HG03097 (cell line): ENCODE data around the gene FSTL5.

ENCODE experiments used
- ATAC-seq: cut with Tn5 transposase; IDR thresholded peaks from one replicate; pipeline ENCODE4 v1.9.1; 2021; ENCODE audit not compliant: unreplicated experiment, low FRiP score

FSTL5 gene

DNA sequence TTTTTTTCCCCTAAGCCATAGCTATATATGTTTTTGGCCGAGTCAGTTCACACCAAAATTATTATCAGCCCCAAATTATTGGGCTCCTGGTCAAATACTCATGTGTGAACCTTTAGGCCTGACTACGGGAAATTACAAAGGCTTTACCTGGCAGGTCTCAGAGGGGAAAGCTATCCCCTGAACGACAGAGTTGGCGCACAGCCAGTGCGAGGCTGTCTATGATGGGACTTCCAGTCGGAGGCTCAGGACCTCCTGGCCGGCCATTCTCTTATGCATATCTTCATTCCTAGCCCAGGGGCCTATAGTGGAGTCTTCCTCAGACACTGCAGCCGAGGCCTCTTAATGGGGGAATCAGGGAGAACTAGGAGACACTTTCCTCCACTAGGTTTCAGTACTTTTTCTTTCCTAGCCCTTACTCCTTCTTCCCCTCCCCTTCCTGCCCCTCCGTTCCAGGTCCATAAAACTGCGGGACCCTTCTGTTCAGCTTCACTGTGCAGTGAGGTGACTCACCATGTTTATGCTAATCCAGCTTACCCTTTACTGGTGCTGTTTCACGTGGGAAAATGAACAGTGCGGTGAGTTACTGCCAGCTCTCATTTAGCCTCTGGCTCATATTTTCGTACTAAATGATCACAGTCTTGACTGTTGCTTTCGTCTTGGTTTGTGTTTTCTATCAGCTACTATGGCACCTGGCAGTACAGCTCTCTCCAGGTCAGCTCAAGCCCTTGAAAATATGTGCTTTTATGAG is 533.9 kb downstream of the FSTL5 start:
- no peak for ATAC-seq

DNA sequence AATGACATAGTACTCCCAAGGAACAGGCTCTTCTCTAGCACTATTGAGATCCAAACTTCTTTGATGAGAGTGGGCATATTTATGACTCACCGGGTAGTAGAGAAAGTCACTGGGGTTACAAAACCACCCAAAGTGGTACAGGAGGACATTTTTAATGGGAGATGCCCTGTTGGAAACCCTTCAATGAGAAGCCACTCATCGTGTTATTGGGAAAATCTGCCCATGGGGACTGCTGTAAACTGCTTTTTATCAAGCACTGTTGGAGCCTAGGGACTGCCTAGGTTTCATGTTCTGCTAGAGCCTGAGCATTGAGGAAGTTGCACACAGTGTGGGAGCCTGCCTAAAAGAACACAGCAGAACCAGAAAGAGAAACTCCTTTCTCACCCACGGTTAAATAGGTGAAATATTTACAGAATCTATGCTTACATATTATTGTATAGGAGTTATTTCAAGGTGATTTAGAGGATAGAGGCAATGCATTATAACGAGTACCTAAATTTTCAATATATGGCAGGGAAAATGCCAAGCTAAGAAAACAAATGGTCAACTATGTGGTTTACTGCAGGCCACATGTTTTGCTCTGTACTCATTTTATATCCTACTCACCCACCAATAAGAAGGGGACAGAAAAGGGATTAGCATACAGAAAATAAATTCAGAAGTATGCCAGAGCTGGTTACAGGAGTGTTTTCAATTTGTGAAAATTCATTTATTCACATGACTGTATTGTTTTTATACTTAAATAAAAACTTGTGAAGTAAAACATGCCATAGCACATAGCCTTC is 559.1 kb downstream of the FSTL5 start:
- ATAC-seq = peak; percentile 92

DNA sequence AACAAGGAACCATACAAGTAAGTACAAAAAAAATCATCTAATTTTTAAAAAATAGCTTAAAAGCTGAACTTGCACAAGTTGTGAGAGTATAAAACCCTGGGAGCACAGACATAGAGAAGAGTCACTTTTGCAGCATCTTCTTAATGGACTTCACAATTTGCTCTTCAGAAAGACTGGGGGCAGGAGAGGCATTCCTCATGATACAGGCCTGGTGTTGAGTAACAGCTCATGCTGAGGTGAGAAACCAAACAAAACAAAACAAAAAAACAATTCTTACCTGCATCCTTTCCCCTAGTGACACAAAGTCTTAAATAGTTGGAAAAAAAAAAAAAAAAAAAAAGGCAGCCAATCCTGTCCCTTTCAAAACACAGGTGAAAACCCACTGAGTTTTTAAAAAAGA is 562.8 kb downstream of the FSTL5 start:
- ATAC-seq = no peak

DNA sequence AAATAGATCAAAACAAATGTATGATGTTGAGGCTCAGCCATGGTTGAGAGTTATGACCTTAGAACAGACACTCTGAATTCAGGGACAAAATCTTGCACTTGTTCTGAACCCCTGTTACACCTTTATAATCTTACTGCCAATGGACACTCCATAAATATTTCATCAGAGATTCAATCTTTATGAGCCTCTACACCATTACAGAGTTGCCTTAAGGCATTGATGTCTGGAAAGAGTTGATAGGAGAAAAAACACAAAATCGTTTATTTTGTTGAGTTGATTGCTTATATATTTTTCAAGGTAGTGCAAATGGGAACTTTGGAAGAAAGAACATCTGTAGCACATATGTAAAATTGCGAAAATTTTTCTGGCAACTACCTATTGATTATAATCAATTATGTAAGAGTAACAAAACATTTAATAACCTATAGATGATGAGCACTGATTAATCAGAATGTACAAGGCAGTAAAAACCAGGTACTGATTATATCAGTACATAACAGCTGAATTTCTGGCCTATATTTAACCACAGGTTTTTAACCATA is 568.5 kb downstream of the FSTL5 start:
- no peak for ATAC-seq

DNA sequence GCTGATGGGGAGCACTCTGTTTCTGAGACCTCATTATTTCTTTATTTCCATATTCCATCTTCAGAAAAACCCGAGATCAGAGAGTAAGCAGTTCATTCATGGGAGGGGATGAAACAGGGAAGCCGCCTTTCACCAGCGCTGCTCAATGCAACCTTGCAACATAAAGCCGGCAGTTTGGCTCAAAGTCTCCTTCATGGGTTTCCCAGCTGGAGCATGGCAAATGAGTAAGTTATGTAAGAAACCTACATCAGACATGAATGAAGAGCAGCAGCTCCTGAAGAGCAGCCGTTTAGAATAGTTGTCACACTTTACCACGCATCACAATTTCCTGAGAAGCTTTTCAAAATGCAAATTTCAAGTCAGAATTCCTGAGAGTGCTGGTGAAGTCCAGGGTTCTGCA is 578.8 kb downstream of the FSTL5 start:
- ATAC-seq = no peak

DNA sequence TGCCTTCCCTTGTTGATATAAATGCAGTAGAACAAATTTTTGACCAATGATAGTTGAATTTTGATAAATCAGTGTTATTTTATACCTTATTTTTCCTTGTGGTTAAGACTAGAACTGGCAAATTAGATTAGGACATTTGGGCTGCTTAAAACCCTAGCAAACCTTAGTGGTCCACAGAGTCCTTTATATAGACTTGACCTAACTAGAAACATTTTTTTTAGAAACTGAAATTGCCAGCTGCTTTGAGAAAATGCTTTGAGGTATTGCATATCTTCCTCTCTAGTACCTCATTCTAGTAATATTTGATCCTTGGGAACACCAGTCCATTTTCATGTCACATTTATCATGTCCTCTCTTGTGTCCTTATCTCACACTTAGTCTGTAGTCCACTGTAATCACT is 580.3 kb downstream of the FSTL5 start:
- no peak for ATAC-seq

DNA sequence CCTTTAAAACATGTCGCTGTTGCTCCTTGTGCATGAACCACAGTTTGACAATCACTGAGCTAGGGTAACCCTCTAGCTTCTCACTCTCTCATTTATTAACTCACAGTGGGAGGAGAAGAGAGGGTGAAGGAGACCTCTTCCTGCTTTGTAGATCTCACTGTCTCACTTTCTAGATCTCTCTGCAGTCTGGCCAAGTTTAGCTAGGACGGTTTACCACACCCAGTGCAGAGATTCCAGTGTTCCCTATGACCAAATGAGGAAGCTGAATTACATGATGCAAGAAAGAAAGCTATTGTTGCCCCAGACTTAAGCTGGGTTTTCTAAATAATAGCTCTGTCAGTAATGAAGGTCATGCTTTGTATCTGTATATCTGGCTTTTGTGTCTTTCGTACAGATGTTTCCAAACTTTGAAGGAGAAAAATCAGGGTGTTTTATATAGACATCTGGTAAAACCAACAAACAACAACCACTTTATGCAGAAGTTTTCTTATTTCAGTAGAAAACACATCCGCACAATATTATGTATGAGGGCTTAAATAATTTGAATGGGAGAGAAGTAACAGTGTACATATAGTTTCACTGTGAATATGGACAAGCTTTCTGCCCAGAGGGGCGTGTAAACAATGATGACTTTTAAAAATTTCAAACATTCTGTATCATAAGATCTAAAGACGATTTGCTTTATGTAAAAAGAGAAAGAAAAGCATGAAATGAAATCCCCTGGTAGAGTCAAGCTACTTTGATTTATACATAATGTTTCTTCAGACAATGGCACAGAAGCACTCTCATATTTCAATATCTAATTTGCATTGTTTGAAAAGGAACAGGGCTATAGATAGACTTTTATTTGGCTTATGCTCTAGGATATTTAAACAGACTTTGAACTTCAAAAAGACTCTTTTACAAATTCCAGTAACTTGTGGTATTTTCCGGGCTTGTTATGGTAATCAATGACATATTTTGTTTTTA is 582.3 kb downstream of the FSTL5 start:
- ATAC-seq = no peak

DNA sequence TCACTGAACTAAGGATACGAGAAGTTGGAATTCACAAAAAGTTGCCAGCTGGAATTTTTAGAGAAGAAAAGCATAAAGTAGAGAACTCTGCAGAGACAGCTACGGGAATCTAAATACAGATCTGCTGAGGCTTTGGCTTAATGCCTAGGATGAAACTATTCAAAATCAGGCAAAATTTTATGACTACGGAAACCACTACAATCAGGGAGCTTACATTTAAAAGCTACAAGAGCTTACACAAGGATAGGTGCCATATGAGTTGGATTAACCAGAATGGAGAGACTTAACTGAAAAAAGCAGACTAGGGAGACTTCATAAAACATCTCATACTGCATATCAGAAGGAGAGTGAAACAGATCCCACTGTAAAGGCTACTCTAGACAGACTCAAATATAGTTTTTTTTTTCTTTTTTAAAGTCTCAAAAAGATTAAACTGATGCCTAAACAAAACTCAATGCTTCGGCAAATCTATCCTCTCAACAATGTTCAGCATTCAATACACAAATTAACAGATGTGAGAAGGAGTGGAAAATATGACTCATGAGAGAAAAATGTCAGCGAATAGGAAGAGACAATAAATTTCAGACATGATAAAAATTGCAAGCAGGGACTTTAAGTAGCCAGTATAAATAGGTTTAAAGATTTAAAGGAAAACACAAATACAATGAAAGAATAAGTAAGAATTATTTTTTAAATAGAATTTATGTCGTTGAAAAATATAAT is 586.1 kb downstream of the FSTL5 start:
- ATAC-seq = no peak

DNA sequence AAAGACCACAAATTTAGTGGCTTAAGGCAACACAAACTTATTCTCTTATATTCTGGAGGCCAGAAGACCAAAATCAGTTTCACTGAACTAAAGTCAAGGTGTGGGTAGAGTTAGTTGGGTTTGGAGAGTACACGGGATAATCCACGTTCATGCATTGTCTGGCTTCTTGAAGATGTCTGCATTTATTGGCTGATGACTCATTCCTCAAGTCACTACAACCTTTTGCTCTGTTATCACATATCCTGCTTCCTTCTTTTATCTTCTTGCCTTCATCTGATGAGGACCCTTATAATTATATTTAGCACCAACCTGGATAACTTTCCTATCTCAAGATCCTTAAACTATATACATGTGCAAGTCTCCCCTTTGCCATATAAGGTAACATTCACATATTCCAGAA is 590.0 kb downstream of the FSTL5 start:
- ATAC-seq = no peak

DNA sequence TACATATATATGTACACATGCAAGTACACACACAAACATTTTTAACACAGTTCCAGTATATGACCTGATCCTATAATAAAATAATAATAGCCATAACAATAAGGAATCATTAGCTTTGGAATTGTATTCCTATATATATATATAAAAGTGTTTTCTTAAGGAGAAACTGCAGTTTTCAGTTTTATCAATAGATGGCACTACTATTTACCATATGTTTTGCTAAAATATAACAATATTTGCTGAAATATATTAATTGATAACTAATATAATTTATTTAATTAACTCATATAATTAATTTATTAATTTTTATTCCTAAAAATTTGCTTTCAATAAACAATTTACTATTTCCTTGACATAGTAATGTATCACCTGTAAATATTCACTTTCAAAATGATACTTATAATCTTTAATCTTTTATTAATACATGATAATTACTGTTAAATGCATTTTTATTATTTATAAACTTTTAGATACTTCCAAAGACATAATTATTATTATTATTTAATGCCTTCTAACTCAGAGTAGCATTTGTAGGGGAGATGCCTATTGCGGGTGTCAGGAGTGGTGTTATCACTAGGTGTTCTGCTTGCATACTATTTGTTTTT is 599.5 kb downstream of the FSTL5 start:
- no peak for ATAC-seq

DNA sequence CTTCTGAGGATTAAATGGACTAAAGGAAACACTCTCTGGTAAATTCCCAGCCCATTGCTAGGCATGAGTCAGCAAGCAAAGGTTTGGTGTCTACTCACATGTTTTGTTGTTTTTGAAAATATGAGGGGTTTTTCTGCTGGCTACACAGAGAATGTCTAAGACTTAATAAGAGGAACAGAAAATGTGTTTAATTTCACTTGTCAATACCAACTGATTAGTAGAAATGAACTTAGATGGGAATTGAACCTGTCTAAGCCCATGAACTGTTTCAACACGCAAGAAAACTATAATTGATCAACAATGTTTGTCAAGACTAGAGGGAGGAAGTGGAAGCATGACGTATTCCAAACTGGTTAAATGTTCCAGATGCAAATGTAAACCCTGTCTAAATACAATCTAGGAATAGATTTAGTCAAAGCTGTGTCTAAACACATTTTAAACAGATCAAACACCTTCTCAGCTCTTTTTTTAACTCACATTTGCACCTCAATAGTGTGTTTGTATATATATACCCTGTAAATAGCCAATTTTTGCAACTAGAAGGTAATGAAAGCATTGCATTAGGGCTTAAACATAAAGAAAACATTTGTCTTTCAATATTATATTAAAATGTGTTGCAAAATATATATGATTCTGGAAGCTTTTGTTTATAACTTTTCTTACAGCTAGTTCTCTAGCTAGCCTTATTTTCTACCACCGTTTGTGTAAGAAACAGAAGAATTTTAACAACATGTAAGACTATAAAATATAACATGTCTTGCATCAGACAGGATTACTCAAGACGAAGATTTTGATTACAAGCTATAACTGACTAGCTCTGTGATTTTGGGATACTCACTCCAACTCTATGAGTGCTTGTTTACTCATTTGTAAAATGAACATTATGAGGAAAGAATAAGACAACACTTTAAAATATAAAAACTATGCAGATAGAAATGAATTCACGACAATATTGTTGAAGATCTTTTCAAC is 607.8 kb downstream of the FSTL5 start:
- ATAC-seq = no peak

DNA sequence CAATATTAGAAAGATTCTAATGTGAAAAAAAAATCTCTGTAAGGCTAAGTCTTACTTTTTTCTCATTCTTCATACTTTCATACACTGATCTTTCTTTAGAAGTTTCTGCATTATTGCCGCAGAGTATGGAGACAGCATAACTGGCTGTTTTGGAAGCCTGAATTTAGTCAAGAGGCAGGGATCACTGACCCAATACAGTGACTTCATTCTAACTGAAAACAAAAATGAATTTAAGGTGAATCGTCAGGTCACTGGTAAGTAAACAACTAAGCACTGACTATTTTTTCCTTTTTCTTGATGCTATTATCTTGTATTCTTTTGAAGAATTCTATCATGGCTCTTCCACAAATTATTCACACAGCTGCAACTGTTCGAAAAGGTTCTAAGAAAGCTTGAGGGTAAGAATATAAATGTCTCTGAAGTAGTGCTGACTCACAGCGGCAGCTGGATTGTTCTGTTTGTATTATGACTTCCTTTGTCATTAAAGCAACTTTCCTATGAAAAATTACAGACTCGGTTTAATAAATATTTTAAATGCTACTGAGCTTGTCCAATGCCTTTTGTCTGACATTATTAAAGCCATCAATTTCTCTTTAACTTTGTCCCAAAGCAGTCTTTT is 609.3 kb downstream of the FSTL5 start:
- no peak for ATAC-seq

DNA sequence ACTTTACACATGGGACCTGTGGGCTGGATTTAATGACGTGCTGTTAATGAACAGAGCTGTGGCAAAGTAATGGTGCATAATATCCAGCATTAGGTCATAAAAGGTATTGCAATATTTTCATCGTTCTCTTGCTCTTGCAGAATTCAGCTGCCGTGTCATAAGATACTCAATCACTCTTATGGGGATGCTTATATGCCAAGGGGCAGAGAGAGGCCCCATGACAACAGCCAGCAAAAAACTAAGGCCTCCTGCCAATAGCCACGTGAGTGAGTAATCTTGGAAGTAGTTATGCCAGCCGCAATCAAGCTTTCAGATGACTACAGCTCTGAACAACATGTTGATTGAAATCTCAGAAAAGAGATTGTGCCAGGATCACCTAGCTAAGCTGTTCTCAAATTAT is 616.9 kb downstream of the FSTL5 start:
- ATAC-seq = no peak

DNA sequence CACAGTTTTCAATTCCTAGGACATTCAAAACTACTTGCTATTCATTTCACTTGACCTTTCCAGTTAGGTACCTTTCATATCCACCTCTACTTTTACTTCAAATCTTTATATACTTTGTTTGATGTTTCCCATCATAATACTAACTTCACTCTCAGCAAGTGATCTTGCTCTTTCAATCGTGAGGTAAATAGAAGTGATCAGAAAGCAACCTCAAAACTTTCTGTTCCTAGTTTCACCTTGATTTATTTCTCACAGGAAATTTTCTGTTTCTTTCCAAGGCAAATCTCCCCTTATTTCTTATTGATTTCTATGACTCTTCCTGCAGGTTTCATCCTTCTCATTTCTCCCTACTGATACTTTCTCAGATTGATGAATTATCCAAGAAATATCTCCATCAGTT is 623.5 kb downstream of the FSTL5 start:
- no peak for ATAC-seq

DNA sequence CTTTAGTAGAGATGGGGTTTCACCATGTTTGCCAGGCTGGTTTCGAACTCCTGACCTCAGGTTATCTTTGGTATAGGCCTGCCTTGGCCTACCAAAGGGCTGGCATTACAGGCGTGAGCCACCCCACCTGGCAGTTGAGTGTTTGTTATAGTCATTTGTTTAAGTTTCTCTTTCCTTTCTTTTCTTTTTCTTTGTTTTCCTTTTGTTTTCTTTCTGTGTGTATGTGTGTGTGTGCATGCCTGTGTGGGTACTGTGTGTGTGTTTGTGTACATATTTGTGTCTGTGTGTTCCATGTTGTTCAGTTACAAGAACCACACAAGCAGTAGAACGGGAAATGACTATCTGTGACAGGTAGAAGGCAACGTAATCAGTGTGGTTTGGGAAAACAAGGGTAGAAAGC is 624.9 kb downstream of the FSTL5 start:
- ATAC-seq = no peak

DNA sequence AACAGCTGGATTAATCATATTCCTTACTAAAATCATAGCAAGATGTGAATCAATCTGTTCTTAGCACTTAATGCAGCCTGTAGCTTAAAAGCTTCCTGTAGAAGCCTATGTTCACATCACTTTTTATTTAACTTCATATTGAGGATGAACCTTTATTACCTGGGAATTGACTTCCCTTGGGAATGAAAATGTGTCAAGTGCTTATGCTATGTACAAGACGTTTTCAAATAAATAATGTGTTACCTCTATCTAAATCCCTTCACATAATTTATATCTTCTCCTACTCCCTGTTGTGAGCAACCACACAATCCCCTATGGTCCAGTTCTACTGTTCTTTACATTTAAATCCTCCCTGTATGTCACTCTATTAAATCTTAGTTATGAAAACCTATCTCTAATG is 633.1 kb downstream of the FSTL5 start:
- no peak for ATAC-seq

DNA sequence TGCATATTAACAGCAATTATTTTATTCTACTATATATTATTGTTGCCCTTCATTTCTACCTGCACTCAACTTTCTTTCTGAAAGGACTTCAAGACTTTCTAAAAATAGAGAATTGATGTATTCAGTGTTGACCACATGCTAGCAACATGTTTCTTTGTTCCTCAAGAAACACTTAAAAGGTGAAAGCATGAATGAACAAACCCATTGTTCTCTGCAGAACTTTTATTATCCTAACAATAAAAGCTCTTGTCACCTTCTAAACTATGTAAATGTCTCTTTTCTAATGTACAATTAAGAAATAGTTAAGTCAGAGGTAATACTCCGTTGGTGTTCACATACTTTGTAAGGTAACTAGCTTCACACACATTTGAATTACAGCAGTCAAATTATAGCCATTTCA is 638.7 kb downstream of the FSTL5 start:
- ATAC-seq = no peak

DNA sequence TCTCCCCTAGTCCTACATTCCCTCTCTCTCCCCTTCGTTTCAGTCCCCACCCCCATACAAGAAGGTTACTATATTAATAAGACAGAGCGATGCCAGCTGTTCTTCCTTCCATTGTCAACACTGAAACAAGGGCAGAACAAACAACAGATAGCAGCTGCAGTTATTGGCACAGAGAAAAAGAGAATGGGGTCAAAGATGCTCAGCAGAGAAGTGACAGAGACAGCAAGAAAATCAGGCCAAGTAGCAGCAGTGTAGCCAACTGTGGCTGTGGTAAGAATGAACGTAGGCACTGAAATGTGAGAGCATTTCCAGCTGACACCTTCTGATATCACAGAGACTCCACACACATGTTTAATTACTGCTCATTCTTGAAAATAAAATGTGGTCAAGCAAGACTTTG is 641.8 kb downstream of the FSTL5 start:
- ATAC-seq = no peak
